Tibial nerve (tissue), 3 donors: ENCODE measurements around the gene CEACAM8.

ENCODE experiments used
- POLR2A ChIP-seq, 2 donors: fragments of 450-650 bp; IDR thresholded peaks; one replicate each; pipeline ENCODE4 v1.6.1; 2017; ENCODE audit warnings: antibody characterized with exemption in 2 of 2, mild to moderate bottlenecking in 2 of 2, moderate library complexity in 2 of 2
- TF ChIP-seq, protein P1 (sequence below), 5 experiments: fragments of 200-600 bp in 3 of 5; fragments of 450-650 bp in 2 of 5; sonication (generic) in 3 of 5; IDR thresholded peaks; one replicate each; pipeline ENCODE4 v1.5.1; 2016 to 2019; ENCODE audit warnings: antibody characterized with exemption in 5 of 5, mild to moderate bottlenecking in 3 of 5, moderate library complexity in 2 of 5

DNA sequence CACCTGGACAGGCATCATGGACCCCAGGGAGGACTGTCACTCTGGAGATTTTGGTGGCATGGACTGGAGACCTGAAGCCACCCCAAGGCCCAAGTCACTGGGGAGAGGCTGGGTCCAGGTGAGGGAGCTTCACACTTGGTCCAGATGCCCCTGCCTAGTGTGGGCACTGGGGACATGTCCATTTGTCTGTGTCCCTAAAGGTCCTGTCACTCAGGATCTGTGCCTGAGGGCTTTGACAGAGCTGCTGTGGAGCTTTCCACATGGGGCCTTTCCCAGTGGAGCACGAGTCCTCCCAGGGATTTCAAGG, 40.5 kb upstream of the CEACAM8 start:
- TF ChIP-seq, protein P1, sequence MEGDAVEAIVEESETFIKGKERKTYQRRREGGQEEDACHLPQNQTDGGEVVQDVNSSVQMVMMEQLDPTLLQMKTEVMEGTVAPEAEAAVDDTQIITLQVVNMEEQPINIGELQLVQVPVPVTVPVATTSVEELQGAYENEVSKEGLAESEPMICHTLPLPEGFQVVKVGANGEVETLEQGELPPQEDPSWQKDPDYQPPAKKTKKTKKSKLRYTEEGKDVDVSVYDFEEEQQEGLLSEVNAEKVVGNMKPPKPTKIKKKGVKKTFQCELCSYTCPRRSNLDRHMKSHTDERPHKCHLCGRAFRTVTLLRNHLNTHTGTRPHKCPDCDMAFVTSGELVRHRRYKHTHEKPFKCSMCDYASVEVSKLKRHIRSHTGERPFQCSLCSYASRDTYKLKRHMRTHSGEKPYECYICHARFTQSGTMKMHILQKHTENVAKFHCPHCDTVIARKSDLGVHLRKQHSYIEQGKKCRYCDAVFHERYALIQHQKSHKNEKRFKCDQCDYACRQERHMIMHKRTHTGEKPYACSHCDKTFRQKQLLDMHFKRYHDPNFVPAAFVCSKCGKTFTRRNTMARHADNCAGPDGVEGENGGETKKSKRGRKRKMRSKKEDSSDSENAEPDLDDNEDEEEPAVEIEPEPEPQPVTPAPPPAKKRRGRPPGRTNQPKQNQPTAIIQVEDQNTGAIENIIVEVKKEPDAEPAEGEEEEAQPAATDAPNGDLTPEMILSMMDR (IDR thresholded peaks at IDR 0.05), result no peak
- no peak for TF ChIP-seq POLR2A (IDR thresholded peaks at IDR 0.05)
